CD4-positive, alpha-beta T cell treated with Interleukin-1 beta for 1 hour (primary cell): Measurements from ENCODE around the gene GSX2.
"Not testable (repeated sequence)": the region's sequence is repeated elsewhere in the genome, so short reads cannot be mapped to it uniquely, and the experiment has no call there.

Source experiments
- DNase-seq, 2 donors: peaks; one replicate each; pipeline ENCODE4 v3.0.0-alpha.2; 2020 to 2022

The GSX2 gene

GRCh38 chr4:54107951-54108748, 8.2 kb downstream of the GSX2 start:
- no peak for DNase-seq

GRCh38 chr4:54109241-54110018, 9.5 kb downstream of the GSX2 start:
- DNase-seq, result no peak

DNA sequence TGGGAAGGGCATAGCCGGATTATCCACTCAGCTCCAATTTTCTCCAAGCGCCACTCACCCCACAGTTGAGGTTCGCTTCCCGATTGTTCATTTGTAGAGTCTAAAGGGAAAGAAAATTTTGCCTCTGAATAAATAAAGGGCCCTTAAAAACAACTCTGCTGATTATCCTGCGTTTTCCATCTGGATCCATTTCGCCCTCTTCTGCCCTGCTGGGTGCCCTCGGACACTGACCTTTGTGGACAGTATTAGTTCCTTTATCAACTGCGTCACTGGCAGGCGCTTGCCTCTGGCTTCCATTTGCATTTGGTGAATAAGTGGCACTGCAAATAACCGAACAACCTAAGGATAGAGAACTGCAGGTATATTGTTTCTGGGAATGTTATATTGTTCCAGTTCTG, 10.1 kb downstream of the GSX2 start:
- DNase-seq, result no peak

DNA sequence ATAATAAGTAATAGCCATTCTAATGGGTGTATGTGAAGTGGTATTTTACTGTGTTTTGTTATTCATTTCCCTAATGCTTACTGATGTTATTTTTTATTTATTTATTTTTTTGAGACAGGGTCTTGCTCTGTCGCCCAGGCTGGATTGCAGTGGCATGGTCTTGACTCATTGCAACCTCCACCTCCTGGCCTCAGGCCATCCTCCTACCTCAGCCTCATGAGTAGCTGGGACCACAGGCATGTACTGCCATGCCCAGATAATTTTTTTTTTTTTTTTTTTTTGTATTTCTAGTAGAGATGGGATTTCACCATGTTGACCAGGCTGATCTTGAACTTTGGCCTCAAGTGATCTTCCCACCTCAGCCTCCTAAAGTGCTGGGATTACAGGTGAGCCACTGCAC, 13.2 kb downstream of the GSX2 start:
- not testable (repeated sequence) for DNase-seq

- not testable (repeated sequence) for DNase-seq
These were observed 16.3 kb downstream of the GSX2 start for GRCh38 chr4:54116246-54116645.

- no peak for DNase-seq
These were observed 19.1 kb downstream of the GSX2 start for GRCh38 chr4:54118850-54119589.

DNA sequence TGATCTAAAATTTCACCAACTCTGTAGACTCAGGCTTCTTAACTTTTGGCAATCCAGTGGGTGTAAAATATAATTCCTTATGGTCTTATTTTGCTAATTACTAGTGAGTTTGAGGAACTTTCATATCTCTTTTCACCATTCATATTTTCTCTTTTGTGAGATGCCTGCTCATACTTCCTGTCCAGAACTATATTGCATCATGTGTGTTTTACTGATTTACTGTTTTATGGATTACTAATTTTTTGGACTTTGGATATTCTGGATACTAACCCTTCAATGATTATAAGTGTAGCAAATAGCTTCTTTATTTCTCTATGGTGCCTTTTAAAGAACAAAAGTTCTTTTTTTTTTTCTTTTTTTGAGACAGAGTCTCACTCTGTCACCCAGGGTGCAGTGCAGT, 20.6 kb downstream of the GSX2 start:
- no peak for DNase-seq

DNA sequence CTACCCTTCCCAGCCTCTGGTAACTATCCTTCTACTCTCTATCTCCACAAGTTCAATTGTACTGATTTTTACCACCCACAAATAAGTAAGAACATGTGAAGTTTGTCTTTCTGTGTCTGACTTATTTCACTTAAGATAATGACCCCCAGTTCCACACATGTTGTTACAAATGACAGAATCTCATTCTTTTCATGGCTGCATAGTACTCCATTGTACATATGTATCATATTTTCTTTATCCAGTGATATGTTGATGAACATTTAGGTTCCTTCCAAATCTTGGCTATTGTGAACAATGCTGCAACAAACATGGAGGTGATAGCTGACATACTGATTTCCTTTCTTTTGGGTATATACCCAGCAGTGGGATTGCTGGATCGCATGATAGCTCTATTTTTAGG, 27.7 kb downstream of the GSX2 start:
- DNase-seq, result no peak

- DNase-seq, result not testable (repeated sequence)
These were observed 28.7 kb downstream of the GSX2 start for GRCh38 chr4:54128694-54129093.

DNA sequence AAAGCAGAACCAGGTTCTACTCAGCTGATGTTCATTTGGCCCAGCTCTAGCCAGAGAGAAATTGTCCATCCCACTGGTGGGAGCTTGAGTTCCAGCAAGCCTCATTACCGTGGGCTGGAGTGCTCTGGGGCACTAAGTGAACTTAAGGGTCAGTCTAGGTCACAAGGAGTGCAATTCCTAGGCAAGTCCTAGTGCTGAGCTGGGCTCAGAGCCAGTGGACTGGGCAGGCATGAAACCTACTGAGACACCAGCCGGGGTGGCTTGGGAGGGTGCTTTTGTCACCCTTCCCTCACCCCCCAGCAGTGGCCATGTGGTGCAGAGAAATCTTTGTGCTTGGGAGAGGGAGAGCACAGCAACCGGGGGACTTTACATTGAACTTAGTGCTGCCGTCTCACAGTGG, 39.4 kb downstream of the GSX2 start:
- DNase-seq, result no peak

DNA sequence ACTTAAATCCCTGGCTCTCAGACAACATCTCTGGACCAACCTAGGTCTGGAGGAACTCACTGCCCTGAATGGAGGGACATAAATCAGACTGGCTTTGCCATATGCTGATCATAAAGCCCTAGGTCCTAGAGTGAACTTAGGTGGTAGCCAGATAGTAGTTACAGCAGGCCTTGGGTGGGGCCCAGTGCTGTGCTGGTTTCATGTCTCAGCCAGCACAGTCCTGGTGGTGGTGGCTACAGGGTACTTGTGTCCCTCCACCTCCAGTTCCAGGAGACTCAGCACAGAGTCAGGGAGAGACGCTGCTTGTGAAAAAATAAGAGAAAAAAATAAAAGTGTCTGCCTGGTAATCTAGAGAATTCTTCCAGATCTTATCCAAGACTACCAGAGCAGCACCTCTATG, 40.3 kb downstream of the GSX2 start:
- DNase-seq, result no peak

GRCh38 chr4:54144199-54144598, 44.2 kb downstream of the GSX2 start:
- no peak for DNase-seq

DNA sequence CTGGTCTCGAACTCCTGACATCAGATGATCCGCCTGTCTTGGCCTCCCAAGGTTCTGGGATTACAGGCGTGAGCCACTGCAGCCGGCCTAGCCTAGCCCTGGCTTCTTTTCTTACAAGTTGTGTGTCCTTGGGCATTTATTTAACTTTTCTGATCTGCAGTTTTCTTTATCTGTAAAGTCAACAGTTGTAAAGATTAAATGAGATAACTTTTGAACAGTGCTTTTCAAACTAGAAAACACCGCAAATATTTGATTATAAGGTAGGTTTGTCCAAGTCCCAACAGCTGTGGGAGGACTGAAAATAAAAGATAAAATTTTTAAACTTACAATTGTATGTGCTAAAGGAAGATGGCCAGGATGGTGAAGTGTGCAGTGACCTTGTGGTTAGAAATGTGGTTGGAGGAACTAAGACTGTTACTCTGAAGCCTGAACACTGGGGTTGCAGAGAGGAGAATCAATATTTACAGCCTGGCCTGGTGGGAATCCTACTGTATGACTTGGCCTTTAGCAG, 44.8 kb downstream of the GSX2 start:
- no peak for DNase-seq

GRCh38 chr4:54146139-54146538, 46.2 kb downstream of the GSX2 start:
- DNase-seq, result no peak

DNA sequence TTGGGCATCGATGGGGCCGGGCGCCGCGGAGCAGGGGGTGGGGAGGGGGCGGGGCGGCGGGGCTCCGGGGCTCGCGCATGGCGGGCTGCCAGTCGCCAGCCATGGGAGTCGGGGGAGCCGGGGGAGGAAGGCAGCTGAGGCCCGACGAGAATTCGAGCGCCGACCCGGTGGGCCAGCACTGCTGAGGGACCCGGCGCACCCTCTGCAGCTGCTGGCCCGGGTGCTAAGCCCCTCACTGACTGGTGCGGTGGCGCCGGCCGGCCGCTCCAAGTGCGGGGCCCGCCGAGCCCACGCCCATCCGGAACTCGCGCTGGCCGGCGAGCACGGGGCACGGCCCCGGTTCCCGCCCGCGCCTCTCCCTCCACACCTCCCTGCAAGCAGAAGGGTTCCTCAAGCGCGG, 49.4 kb downstream of the GSX2 start:
- DNase-seq, result no peak
